HG02970 (cell line): ENCODE measurements around the gene LBX2.

Experiments
- ATAC-seq: cut with Tn5 transposase; IDR thresholded peaks from one replicate; pipeline ENCODE4 v1.9.1; 2021; ENCODE audit warnings: mild to moderate bottlenecking, moderate library complexity, moderate number of reproducible peaks; ENCODE audit not compliant: unreplicated experiment, low FRiP score

LBX2 gene

GRCh38 chr2:74499267-74499939 lies at the start of gene LBX2:
Gene LBX2 (minus strand): TSS chr2:74499603. CDS start chr2:74499537, 66 bp downstream.
- ATAC-seq: no peak

GRCh38 chr2:74548285-74548899 lies 49.0 kb upstream of the LBX2 start:
- ATAC-seq: no peak

- ATAC-seq: no peak
Observed at GRCh38 chr2:74546004-74546403, 46.6 kb upstream of the LBX2 start.

- no peak for ATAC-seq
Observed at GRCh38 chr2:74544634-74545033, 45.2 kb upstream of the LBX2 start.

GRCh38 chr2:74542978-74543377 lies 43.6 kb upstream of the LBX2 start:
- ATAC-seq: no peak

GRCh38 chr2:74540291-74540690 lies 40.9 kb upstream of the LBX2 start:
- ATAC-seq: no peak

- ATAC-seq: no peak
Observed at GRCh38 chr2:74538881-74539339, 39.5 kb upstream of the LBX2 start.

GRCh38 chr2:74537140-74537539 lies 37.7 kb upstream of the LBX2 start:
- no peak for ATAC-seq

- no peak for ATAC-seq
Observed at GRCh38 chr2:74536166-74536950, 37.0 kb upstream of the LBX2 start.

GRCh38 chr2:74535440-74535965 lies 36.1 kb upstream of the LBX2 start:
- no peak for ATAC-seq

- ATAC-seq: no peak
Observed at GRCh38 chr2:74534411-74534810, 35.0 kb upstream of the LBX2 start.

- no peak for ATAC-seq
Observed at GRCh38 chr2:74533464-74533863, 34.1 kb upstream of the LBX2 start.

- ATAC-seq: no peak
Observed at GRCh38 chr2:74532222-74532621, 32.8 kb upstream of the LBX2 start.

- ATAC-seq: no peak
Observed at GRCh38 chr2:74531666-74532065, 32.3 kb upstream of the LBX2 start.

GRCh38 chr2:74530239-74531187 lies 31.1 kb upstream of the LBX2 start:
- peak; percentile 27 for ATAC-seq

GRCh38 chr2:74529357-74530238 lies 30.2 kb upstream of the LBX2 start, which contains the start of the genes AUP1 and HTRA2:
Gene AUP1 (minus strand): TSS chr2:74529706. CDS start chr2:74529629, 77 bp downstream.
Gene HTRA2 (plus strand): TSS chr2:74529933. CDS start chr2:74530007, 74 bp downstream.
- peak; percentile 80 for ATAC-seq

- ATAC-seq: peak; percentile 4
Observed at GRCh38 chr2:74528600-74529356, 29.4 kb upstream of the LBX2 start.

GRCh38 chr2:74527741-74528140 lies 28.3 kb upstream of the LBX2 start:
- ATAC-seq: no peak
